ENCODE measurements around the gene SCRN2.

SCRN2 gene

GRCh38 chr17:47840742-47841487, at the start of gene SCRN2:
Gene SCRN2 (minus strand): TSS chr17:47841273. CDS start chr17:47840843, 430 bp downstream.
- peak; percentile 68 for DNase-seq

- peak; percentile 72 for DNase-seq
Measured at GRCh38 chr17:47889734-47890529, 48.9 kb upstream of the SCRN2 start.

- DNase-seq, result no peak
Measured at GRCh38 chr17:47888293-47888692, 47.2 kb upstream of the SCRN2 start.

GRCh38 chr17:47884905-47885730, 44.0 kb upstream of the SCRN2 start:
- no peak for DNase-seq

- DNase-seq, result no peak
Measured at GRCh38 chr17:47884427-47884740, 43.3 kb upstream of the SCRN2 start.

- DNase-seq, result no peak
Measured at GRCh38 chr17:47883589-47884426, 42.7 kb upstream of the SCRN2 start.

- DNase-seq, result no peak
Measured at GRCh38 chr17:47882695-47883588, 41.9 kb upstream of the SCRN2 start.

GRCh38 chr17:47882247-47882646, 41.2 kb upstream of the SCRN2 start:
- DNase-seq, result no peak

- no peak for DNase-seq
Measured at GRCh38 chr17:47879776-47880454, 38.8 kb upstream of the SCRN2 start.

- no peak for DNase-seq
Measured at GRCh38 chr17:47879028-47879585, 38.0 kb upstream of the SCRN2 start.

- DNase-seq, result no peak
Measured at GRCh38 chr17:47878203-47879027, 37.3 kb upstream of the SCRN2 start.

GRCh38 chr17:47877368-47878034, 36.4 kb upstream of the SCRN2 start:
- DNase-seq, result no peak

GRCh38 chr17:47875011-47875985, 34.2 kb upstream of the SCRN2 start:
- DNase-seq, result no peak

- DNase-seq, result no peak
Measured at GRCh38 chr17:47873200-47874090, 32.4 kb upstream of the SCRN2 start.

GRCh38 chr17:47872651-47873161, 31.6 kb upstream of the SCRN2 start:
- no peak for DNase-seq

- no peak for DNase-seq
Measured at GRCh38 chr17:47872019-47872650, 31.1 kb upstream of the SCRN2 start.

All from amniotic stem cell (primary cell).